Activated B cell treated with CpG ODN at 0.5 μM for 24 hours (primary cell): ENCODE results near the gene BRI3. TPM values are rescaled to one million over a fixed set of nuclear protein-coding genes. Genes with fewer than 3 reads are reported as not detected.

Experiments
- ATAC-seq: fragments of 200-7000 bp; cut with Tn5 transposase; one replicate; pipeline ENCODE4 v1.10.0; 2021; ENCODE audit warnings: low read depth, mild to moderate bottlenecking, moderate library complexity
- CTCF ChIA-PET: fragments of 350-600 bp; sonication (Branson Sonifier 250); formaldehyde crosslinking; loops from one replicate; lab custom pipeline; 2021; ENCODE audit warnings: antibody characterized with exemption; lab: Charles Lee
- POLR2A ChIA-PET: fragments of 350-600 bp; sonication (Branson Sonifier 250); formaldehyde crosslinking; loops from one replicate; lab custom pipeline; 2021; ENCODE audit warnings: antibody characterized with exemption; lab: Charles Lee
- DNase-seq: peaks from one replicate; pipeline ENCODE4 v3.0.0; 2022
- H3K27ac Mint-ChIP-seq: one replicate; pipeline ENCODE4 v1.8.0; 2020; ENCODE audit warnings: mixed read lengths
- H3K27me3 Mint-ChIP-seq: one replicate; pipeline ENCODE4 v1.8.0; 2021; ENCODE audit warnings: mixed read lengths
- H3K36me3 Mint-ChIP-seq: one replicate; pipeline ENCODE4 v1.8.0; 2021; ENCODE audit warnings: low read depth, mixed read lengths
- H3K4me1 Mint-ChIP-seq: one replicate; pipeline ENCODE4 v1.8.0; 2021; ENCODE audit warnings: mixed read lengths
- H3K4me3 Mint-ChIP-seq: one replicate; pipeline ENCODE4 v1.8.0; 2020; ENCODE audit warnings: mild to moderate bottlenecking, mixed read lengths
- H3K9me3 Mint-ChIP-seq: one replicate; pipeline ENCODE4 v1.8.0; 2020; ENCODE audit warnings: mixed read lengths
- intact Hi-C: fragments of 100-400 bp; cut with micrococcal nuclease; formaldehyde crosslinking; loops from one replicate; pipeline ENCODE4 v1.15.1; 2024
- total RNA-seq: library from RNA; stranded (reverse); gene quantifications from 2 replicates; pipeline ENCODE4 v1.2.3, GENCODE V29; 2022
- TF ChIP-seq, protein P1 (sequence below): fragments of 200-600 bp; IDR thresholded peaks from one replicate; pipeline ENCODE4 v1.8.0; 2022; ENCODE audit warnings: antibody characterized with exemption, mild to moderate bottlenecking

The BRI3 gene
- total RNA-seq, 1 donor from 2014 or later = 53.7 TPM

DNA sequence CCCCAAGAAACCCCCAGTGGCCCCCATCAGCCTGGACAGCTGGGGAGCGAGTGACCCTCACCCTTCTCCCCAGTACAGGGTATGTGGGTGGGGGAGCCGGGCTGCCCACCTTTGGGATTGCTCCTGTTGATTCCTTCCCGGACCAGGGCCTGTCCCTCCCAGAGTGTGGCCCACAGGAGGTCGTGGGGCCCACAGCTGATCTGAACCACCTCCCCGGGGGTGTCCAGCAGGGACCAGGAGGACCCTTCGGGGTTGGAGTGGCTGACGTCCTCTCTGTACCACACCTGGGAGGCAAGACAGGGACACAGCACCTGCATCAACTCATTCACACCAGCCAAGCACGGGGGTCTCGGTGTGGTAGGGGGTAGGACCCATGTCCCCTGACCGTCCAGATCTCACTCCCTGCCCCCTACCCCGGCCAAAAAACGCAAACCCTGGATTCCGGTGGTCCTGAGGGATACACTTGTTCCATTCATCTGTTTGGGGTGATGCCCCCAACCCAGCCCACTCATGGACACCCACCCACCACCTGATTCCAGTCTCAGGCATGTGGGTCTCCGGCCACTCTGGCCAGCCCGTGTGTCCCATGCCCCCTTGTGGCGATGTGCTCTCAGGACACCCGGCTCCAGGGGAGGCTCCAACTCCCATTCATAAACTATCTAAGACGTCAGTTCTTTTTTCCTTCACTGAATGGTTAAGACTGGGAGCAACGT is 40.4 kb upstream of the BRI3 start:
- H3K36me3 Mint-ChIP-seq = peaks cover 50% of the 10 kb centered on the region
- H3K9me3 Mint-ChIP-seq = no peaks in the 10 kb centered on the region
- H3K4me1 Mint-ChIP-seq = no peaks in the 10 kb centered on the region
- ChIA-PET POLR2A (no interaction called here), CTCF (interaction anchor here (1.4 kb wide), 1 partner anchor 72 kb away, joined by 5 read pairs; no protein-coding TSS in a partner anchor)
- ATAC-seq (peak; percentile 71), DNase-seq (no peak)
- no peaks in the 10 kb centered on the region for H3K27me3 Mint-ChIP-seq
- intact Hi-C loops = loop anchor here (1.0 to 2.0 kb wide), 4 partner anchors 38 to 220 kb away; partner anchors contain the start of gene LMTK2
- H3K27ac Mint-ChIP-seq = no peak overlapping the region
- no peak overlapping the region for H3K4me3 Mint-ChIP-seq
- TF ChIP-seq, protein P1, sequence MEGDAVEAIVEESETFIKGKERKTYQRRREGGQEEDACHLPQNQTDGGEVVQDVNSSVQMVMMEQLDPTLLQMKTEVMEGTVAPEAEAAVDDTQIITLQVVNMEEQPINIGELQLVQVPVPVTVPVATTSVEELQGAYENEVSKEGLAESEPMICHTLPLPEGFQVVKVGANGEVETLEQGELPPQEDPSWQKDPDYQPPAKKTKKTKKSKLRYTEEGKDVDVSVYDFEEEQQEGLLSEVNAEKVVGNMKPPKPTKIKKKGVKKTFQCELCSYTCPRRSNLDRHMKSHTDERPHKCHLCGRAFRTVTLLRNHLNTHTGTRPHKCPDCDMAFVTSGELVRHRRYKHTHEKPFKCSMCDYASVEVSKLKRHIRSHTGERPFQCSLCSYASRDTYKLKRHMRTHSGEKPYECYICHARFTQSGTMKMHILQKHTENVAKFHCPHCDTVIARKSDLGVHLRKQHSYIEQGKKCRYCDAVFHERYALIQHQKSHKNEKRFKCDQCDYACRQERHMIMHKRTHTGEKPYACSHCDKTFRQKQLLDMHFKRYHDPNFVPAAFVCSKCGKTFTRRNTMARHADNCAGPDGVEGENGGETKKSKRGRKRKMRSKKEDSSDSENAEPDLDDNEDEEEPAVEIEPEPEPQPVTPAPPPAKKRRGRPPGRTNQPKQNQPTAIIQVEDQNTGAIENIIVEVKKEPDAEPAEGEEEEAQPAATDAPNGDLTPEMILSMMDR = no peak

DNA sequence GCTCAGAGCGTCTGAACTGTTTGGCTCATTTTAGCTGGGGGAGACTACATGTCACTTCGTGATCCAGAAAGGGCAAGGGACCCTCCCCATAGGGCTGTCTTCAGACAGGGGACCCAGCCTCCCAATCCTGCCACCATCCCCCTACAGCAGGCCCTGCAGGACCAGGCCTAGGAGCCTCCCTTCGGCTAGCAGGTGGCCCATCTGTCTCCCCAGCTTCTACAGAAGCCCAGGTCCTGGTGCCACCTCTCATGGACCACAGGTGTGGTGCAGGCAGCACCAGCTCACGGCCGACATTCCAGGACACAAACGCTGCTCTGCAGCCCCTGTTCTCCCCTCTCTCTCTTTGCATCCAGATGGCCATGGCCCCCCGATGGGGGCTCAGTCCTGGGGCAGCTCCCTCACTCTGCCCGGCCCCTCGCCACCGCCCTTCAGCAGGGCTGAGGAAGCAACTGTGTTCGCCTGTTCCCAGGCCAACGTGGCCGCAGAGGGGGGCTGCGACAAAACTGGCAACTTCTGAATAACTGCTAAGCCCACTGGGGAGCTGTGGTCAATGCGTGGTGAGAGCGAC is 39.7 kb upstream of the BRI3 start:
- CTCF ChIA-PET = interaction anchor here (1.4 kb wide), 1 partner anchor 73 kb away, joined by 5 read pairs; no protein-coding TSS in a partner anchor
- no peak for DNase-seq
- Mint-ChIP-seq H3K27me3 (no peaks in the 10 kb centered on the region), H3K4me1 (no peaks in the 10 kb centered on the region), H3K36me3 (peaks cover 47% of the 10 kb centered on the region), H3K9me3 (no peaks in the 10 kb centered on the region), H3K27ac (no peak overlapping the region), H3K4me3 (no peak overlapping the region)
- ATAC-seq = no peak
- intact Hi-C loops = loop anchor here (1.0 to 2.0 kb wide), 4 partner anchors 39 to 220 kb away; partner anchors contain the start of gene LMTK2
- TF ChIP-seq, protein P1 = no peak
- POLR2A ChIA-PET = no interaction called here

DNA sequence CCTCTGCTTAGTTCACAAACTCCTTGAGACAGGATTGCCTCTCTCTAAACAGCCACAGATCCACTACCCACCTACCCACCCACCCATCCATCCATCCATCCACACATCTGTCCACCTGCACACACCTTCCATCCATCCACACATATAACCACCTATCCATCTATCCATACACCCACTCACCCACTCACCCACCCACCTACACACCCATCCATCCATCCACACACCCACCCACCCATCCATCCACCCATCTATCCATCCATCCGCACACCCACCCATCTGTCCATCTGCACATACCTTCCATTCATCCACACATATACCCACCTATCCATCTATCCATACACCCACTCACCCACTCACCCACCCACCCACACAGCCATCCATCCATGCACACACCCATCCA is 39.1 kb upstream of the BRI3 start:
- Mint-ChIP-seq H3K4me3 (no peak overlapping the region), H3K4me1 (no peaks in the 10 kb centered on the region), H3K27ac (no peak overlapping the region), H3K36me3 (peaks cover 46% of the 10 kb centered on the region), H3K9me3 (no peaks in the 10 kb centered on the region), H3K27me3 (no peaks in the 10 kb centered on the region)
- POLR2A ChIA-PET = no interaction called here
- DNase-seq = no peak
- CTCF ChIA-PET = interaction anchor here (1.4 kb wide), 1 partner anchor 74 kb away, joined by 5 read pairs; no protein-coding TSS in a partner anchor
- intact Hi-C loops = no loop called here
- no peak for ATAC-seq
- TF ChIP-seq, protein P1 = no peak

DNA sequence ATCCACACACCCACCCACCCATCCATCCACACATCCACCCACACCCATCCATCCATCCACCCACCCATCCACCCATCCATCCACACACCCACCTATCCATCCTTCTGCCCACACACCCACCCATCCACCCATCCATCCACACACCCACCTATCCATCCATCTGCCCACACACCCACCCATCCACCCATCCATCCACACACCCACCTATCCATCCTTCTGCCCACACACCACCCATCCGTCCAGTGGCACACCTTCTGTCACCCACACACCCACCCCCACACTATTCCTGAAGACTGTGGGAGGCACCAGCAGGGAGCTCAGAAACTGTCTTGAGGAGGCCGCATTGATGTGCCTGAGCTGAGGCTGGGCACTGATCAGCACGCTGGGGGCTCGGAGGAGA is 38.6 kb upstream of the BRI3 start:
- H3K9me3 Mint-ChIP-seq = no peaks in the 10 kb centered on the region
- DNase-seq (no peak), ATAC-seq (no peak)
- peaks cover 43% of the 10 kb centered on the region for H3K36me3 Mint-ChIP-seq
- no peaks in the 10 kb centered on the region for H3K27me3 Mint-ChIP-seq
- POLR2A ChIA-PET = no interaction called here
- intact Hi-C loops = no loop called here
- no peak overlapping the region for H3K4me3 Mint-ChIP-seq
- H3K27ac Mint-ChIP-seq = no peak overlapping the region
- CTCF ChIA-PET = interaction anchor here (1.4 kb wide), 1 partner anchor 221 kb away, joined by 3 read pairs; no protein-coding TSS in a partner anchor
- TF ChIP-seq, protein P1 = no peak
- H3K4me1 Mint-ChIP-seq = no peaks in the 10 kb centered on the region

DNA sequence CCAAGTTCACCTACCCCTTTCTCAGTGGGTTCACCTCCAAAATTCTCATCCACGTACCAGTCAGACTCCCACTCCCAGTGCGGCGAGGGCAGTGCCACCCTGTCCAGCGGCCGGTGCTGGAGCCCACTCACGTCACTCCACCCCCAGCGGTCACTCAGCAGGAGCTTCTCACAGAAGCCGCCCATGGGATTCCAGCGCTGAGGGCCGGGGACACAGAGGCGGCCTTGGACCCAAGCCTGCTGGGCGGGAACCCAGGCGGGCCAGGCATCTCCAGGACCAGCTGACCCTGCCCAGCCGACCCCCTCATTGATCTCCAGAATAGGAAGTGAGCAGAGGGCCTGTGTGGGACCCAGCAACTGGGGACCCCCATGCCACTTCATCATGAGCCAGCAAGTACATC is 36.6 kb upstream of the BRI3 start:
- H3K27me3 Mint-ChIP-seq = no peaks in the 10 kb centered on the region
- TF ChIP-seq, protein P1 = no peak
- no peak overlapping the region for H3K27ac Mint-ChIP-seq
- no peak overlapping the region for H3K4me3 Mint-ChIP-seq
- ChIA-PET CTCF (no interaction called here), POLR2A (no interaction called here)
- H3K36me3 Mint-ChIP-seq = peaks cover 32% of the 10 kb centered on the region
- H3K4me1 Mint-ChIP-seq = peaks cover 10% of the 10 kb centered on the region
- no peaks in the 10 kb centered on the region for H3K9me3 Mint-ChIP-seq
- no peak for DNase-seq
- intact Hi-C loops = no loop called here
- no peak for ATAC-seq
